HG02852 (cell line): ENCODE data around the gene CNN1.
"Not testable (repeated sequence)": the region's sequence is repeated elsewhere in the genome, so short reads cannot be mapped to it uniquely, and the experiment has no call there.

Experiments
- ATAC-seq: cut with Tn5 transposase; IDR thresholded peaks from one replicate; pipeline ENCODE4 v1.9.1; 2021; ENCODE audit warnings: mild to moderate bottlenecking, moderate library complexity; ENCODE audit not compliant: unreplicated experiment

The CNN1 gene

GRCh38 chr19:11563532-11563931 lies 24.9 kb downstream of the CNN1 start:
- no peak for ATAC-seq

- not testable (repeated sequence) for ATAC-seq
Observed at GRCh38 chr19:11564082-11564807, 25.6 kb downstream of the CNN1 start.

GRCh38 chr19:11565649-11565980 lies 27.0 kb downstream of the CNN1 start:
- not testable (repeated sequence) for ATAC-seq

- no peak for ATAC-seq
Observed at GRCh38 chr19:11566164-11566563, 27.5 kb downstream of the CNN1 start.

GRCh38 chr19:11570039-11570462 lies 31.4 kb downstream of the CNN1 start:
- ATAC-seq, result no peak

- ATAC-seq, result not testable (repeated sequence)
Observed at GRCh38 chr19:11573354-11573753, 34.7 kb downstream of the CNN1 start.

GRCh38 chr19:11573763-11574162 lies 35.1 kb downstream of the CNN1 start:
- ATAC-seq, result not testable (repeated sequence)

GRCh38 chr19:11574689-11575088 lies 36.0 kb downstream of the CNN1 start:
- ATAC-seq, result no peak

- no peak for ATAC-seq
Observed at GRCh38 chr19:11576227-11576626, 37.6 kb downstream of the CNN1 start.

- ATAC-seq, result no peak
Observed at GRCh38 chr19:11577451-11578257, 39.0 kb downstream of the CNN1 start, which contains the start of gene ACP5. Gene ACP5, minus strand, starts transcription at chr19:11577645. Its CDS starts 328 bp downstream, at chr19:11577317.

- ATAC-seq, result no peak
Observed at GRCh38 chr19:11578258-11579142, 39.8 kb downstream of the CNN1 start.

GRCh38 chr19:11580116-11580515 lies 41.5 kb downstream of the CNN1 start:
- ATAC-seq, result no peak

GRCh38 chr19:11581740-11582139 lies 43.1 kb downstream of the CNN1 start:
- peak; percentile 65 for ATAC-seq

- ATAC-seq, result no peak
Observed at GRCh38 chr19:11586331-11586730, 47.7 kb downstream of the CNN1 start.

- ATAC-seq, result no peak
Observed at GRCh38 chr19:11587302-11587974, 48.8 kb downstream of the CNN1 start.

GRCh38 chr19:11587975-11588631 lies 49.5 kb downstream of the CNN1 start:
- no peak for ATAC-seq

GRCh38 chr19:11594084-11594483 lies 55.4 kb downstream of the CNN1 start:
- ATAC-seq, result no peak

GRCh38 chr19:11596156-11596555 lies 57.5 kb downstream of the CNN1 start:
- no peak for ATAC-seq

GRCh38 chr19:11597202-11598102 lies 58.8 kb downstream of the CNN1 start, which contains the start of gene ZNF627:
Gene ZNF627, plus strand, starts transcription at chr19:11597483. Its CDS starts 145 bp downstream, at chr19:11597628.
- ATAC-seq, result peak; percentile 97
